GM15510 (cell line): ENCODE measurements around the gene OR6T1.

Source experiments
- POLR2A ChIP-seq: IDR thresholded peaks from 3 replicates; pipeline ENCODE4 v1.6.1; 2011; ENCODE audit warnings: borderline replicate concordance; ENCODE audit not compliant: insufficient read length; ENCODE audit errors: extremely low read depth

The OR6T1 gene

DNA sequence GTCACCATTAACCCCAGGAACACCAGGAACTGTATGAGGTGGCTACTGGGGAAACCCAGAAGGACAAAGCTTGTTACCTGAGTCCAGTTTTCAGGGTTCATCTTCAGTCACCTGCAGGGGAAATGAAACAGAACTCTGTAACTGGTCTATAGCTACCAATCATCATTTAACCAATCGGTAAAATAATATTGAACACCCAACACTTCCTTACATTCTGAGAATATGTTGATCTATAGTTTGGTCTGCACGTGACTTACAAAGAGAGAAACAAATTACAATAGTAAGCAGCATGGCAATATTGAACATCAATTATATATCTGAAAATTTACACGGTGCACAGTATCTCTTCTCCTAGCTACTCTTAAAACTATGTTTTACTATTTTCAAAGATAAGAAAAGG, at the start of gene OR6T1:
Gene OR6T1 (minus strand): TSS at position 101 of the 400 bp plus-strand sequence. CDS start 0 bp downstream, at position 101.
- no peak for TF ChIP-seq POLR2A

DNA sequence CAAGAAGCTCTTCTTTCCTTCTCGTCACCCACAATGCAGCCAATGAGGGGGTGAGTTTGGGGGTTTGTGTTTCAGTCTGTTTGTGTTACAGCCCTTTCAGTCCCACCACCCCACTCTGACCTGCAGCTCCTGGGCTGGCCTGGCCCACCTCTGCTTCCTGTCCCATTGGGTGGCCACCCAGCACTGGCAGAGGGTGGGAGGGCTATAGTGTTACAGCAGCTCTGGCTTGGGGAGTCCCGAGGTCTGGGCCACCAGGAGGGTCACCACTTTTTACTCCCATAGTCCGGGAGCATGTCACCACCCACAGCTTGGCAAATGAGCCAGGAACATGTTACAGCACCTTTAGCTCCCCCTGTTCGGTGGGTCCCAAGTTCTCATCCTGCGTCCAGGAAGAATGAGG, 35.7 kb upstream of the OR6T1 start:
- TF ChIP-seq POLR2A = no peak

GRCh38 chr11:123977731-123978347, 34.2 kb upstream of the OR6T1 start, which contains the start of gene OR10S1:
Gene OR10S1 (minus strand): TSS chr11:123977781. CDS start chr11:123977664, 117 bp downstream.
- TF ChIP-seq POLR2A = no peak

DNA sequence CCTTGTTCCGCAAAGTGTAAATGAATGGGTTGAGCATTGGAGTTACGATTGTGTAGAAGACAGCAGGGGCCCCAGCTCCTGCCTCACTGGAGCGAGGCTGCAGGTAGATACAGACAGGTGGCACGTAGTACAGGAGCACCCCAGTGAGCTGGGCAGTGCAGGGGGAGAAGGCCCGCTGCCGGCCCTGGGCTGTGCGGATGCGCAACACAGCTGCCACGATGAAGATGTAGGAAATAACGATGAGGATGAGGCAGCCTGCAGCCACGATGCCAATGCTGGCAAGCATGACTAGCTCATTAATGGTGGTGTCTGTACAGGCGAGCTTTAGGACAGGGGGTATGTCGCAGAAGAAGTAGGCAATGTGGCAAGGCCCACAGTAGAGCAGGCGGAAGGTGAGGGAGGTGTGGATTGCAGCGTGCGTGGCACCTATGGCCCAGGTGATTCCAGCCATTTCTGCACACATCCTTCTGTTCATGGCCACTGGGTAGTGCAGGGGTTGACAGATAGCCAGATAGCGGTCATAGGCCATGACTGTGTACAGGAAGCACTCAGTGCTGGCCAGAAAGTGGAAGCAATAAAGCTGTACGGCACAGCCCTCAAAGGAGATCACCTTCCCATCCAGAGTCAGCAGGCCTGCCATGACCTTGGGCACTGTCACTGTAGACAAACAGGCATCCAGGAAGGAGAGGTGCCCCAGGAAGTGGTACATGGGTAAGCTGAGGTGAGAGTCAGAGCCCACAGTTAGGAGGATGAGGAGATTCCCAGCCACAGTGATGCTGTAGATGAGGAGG, 33.3 kb upstream of the OR6T1 start:
- TF ChIP-seq POLR2A = no peak

DNA sequence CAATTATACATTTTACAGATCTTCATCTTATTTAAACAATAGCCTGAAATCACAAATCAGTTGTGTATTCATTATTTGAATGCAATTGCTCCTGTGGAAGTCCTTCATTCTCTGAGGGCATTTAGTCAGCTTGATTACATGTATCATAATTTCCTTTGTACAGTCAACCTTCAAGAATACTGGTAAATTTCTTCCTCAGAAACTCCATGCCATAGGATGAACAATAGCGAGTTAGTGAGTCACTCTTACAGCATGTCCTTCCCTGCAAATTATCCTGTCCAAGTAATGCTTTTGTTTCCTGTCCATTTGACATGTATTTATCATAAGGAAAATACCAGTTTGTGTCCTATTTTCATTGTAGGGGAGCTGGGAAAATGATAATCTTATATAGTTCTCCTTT, 30.2 kb upstream of the OR6T1 start:
- no peak for TF ChIP-seq POLR2A

DNA sequence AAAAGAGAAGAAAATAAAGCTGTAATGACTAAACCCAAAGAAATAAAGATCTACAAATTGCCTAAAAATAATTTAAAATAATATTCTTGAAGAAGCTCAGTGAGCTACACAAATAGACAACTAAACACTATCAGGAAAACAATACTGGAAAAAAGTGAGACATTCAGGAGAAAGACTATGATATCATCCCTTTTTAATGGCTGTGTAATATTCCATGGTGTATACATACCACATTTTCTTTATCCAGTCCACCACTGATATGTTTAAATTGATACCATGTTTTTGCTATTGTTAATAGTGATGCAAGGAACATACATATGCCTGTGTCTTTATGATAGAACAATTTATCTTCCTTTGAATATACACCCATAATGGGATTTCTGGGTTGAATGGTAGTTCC, 13.1 kb upstream of the OR6T1 start:
- TF ChIP-seq POLR2A = no peak

DNA sequence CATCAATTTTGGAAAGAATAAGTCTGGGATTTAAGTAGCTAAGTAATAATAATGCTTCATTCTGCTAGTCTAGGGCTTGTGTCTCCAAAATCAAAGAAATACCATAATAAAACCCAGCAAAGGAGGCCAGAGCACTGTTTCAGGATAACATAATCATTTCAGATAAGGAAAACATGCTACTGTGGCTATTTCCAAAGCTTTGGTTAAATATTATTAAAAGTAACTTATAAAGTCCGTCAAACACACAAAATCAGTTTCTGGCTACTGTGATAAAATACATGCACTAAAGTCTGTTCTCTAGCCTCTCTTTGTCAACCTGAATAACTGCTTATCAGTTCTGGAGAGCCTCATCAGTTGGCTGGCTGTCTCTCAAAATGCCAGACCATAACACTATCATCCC, 1.5 kb upstream of the OR6T1 start:
- no peak for TF ChIP-seq POLR2A

GRCh38 chr11:123942413-123942812, 1.2 kb downstream of the OR6T1 start:
- no peak for TF ChIP-seq POLR2A

DNA sequence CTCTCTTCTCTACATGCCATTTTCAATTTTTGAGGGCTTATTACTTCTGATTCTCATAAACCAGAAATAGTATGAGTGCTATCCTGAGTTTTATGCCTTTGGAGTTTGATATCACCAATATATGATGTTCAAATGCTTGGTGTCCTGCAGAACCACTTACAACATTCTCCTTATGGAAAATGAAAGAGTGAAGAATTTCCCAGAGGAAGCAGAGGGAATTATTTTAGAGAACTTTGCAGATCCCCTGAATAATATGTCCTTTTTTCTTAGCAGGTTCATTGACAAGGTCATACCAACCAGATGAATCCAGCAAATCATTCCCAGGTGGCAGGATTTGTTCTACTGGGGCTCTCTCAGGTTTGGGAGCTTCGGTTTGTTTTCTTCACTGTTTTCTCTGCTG, 4.3 kb downstream of the OR6T1 start, which contains the start of gene OR4D5:
Gene OR4D5 (plus strand): TSS at position 301 of the 400 bp plus-strand sequence. CDS start 0 bp downstream, at position 301.
- TF ChIP-seq POLR2A = no peak

DNA sequence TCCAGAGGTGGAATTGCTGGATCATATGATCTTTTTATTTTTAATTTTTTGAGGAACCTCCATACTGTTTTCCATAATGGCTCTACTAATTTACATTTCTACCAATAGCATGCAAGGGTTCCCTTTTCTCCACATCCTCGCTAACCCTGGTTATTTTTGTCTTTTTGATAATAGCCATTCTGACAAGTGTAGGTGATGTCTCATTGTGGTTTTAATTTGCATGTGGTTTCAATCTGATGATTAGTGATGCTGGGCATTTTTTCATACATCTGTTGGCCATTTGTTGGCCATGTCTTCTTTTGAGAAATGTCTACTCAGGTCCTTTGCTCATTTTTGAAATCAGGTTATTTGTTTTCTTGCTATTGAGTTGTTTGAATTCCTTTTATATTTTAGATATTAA, 19.6 kb downstream of the OR6T1 start:
- TF ChIP-seq POLR2A = no peak

DNA sequence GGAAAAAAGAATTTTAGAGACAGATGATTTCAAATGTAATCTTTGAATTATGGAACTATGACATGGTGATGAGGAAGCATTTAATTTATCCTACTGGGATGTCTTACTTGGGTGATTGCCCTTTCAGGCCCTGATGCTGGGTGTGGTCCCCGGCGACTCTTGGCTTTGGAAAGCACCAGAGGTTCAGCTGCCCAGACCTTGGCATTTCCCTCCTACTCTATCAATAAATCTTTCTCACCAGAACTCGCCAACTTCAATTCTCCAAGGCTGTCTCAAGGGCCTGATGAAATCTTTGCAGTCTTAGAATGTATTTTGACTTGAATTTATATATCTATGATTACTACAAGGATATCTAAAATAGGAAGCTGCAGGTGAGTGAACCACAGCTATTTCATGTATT, 22.7 kb downstream of the OR6T1 start:
- no peak for TF ChIP-seq POLR2A

- TF ChIP-seq POLR2A = no peak
Observed at GRCh38 chr11:123905826-123906225, 37.8 kb downstream of the OR6T1 start.

GRCh38 chr11:123904932-123905331, 38.7 kb downstream of the OR6T1 start:
- no peak for TF ChIP-seq POLR2A

DNA sequence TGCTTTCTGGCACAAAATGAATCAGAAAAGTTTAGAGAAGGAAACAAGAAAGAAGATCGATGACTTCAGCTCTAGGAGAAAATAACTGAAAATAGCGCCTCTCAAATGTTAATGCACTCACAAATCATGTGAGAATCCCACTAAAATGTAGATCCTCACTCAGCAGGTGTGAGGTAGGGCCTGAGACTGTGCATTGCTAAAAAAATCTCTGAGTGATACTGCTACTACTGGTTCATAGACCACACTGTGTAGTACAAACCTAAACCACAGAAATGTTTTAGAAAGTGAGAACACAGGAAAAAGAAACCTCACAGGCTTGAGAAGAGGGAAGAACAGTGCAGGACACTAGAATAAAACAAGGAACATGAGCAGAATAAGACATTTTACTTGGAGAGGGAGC, 39.7 kb downstream of the OR6T1 start:
- no peak for TF ChIP-seq POLR2A

DNA sequence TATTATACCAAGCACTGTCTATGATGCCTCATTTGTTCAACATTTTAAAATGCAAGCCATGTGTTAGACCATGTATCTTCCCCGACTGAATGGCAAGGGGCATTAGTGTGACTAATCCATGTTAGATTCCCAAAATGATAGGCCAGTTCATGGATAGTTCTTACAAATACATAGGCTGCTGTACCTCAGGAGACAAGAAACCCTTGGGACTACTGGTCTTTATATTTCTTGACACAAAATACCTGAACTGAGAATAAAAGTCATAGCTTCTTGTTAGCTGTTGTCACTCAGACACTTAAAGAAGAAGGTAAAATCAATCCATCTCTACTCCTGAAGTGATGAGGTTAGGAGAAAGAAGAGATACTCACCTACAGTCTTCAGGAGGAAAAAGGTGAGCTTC, 41.8 kb downstream of the OR6T1 start, which contains the start of gene OR8D4:
Gene OR8D4 (plus strand): TSS at position 301 of the 400 bp plus-strand sequence. CDS start 4,265 bp downstream, outside the sequence.
- TF ChIP-seq POLR2A = no peak

- no peak for TF ChIP-seq POLR2A
Observed at GRCh38 chr11:123899792-123900191, 43.8 kb downstream of the OR6T1 start.
